Naive thymus-derived CD4-positive, alpha-beta T cell (primary cell): ENCODE results near the gene CCDC112. TPM values are rescaled to one million over a fixed set of nuclear protein-coding genes. Genes with fewer than 3 reads are reported as not detected.

Source experiments
- ATAC-seq: fragments of 150-1000 bp; cut with Tn5 transposase; 2 replicates; pipeline ENCODE4 v1.10.0; 2021; ENCODE audit warnings: mild to moderate bottlenecking, moderate library complexity
- CTCF ChIA-PET: fragments of 350-600 bp; sonication (Branson Sonifier 250); formaldehyde crosslinking; loops from one replicate; lab custom pipeline; 2021; ENCODE audit warnings: antibody characterized with exemption; lab: Charles Lee
- POLR2A ChIA-PET: fragments of 350-600 bp; sonication (Branson Sonifier 250); formaldehyde crosslinking; loops from one replicate; lab custom pipeline; 2021; ENCODE audit warnings: antibody characterized with exemption, inconsistent platforms; lab: Charles Lee
- DNase-seq, 9 donors: peaks; one replicate each; pipeline versions ENCODE4 v3.0.0 to v3.0.0-alpha.2; 2020 to 2022; ENCODE audit warnings: mixed read lengths in 1 of 9
- H3K27ac ChIP-seq: one replicate; pipeline ENCODE4 v1.7.0; 2013; ENCODE audit warnings: mild to moderate bottlenecking, low read depth, low read length, moderate library complexity
- H3K27me3 ChIP-seq, 2 donors: one replicate each; pipeline ENCODE4 v1.7.0; 2013; ENCODE audit warnings: low read length in 2 of 2, mild to moderate bottlenecking in 2 of 2, moderate library complexity in 2 of 2; ENCODE audit not compliant: control insufficient read depth in 2 of 2, insufficient read depth in 2 of 2
- H3K36me3 ChIP-seq, 3 experiments: 1 replicate in 2 of 3; 2 replicates in 1 of 3; pipeline ENCODE4 v1.7.0; 2013; ENCODE audit warnings: low read length in 3 of 3, mild to moderate bottlenecking in 3 of 3, moderate library complexity in 1 of 3; ENCODE audit not compliant: insufficient read depth in 3 of 3, control insufficient read depth in 2 of 3
- H3K4me1 ChIP-seq, 2 donors: one replicate each; pipeline ENCODE4 v1.7.0; 2013; ENCODE audit warnings: low read length in 2 of 2, mild to moderate bottlenecking in 2 of 2, moderate library complexity in 1 of 2; ENCODE audit not compliant: control insufficient read depth in 2 of 2, insufficient read depth in 2 of 2
- H3K4me3 ChIP-seq: 2 replicates; pipeline ENCODE4 v1.7.0; 2013; ENCODE audit warnings: mild to moderate bottlenecking, low read length
- H3K9me3 ChIP-seq, 3 experiments: 1 replicate in 2 of 3; 2 replicates in 1 of 3; pipeline ENCODE4 v1.7.0; 2013; ENCODE audit warnings: low read length in 3 of 3; ENCODE audit not compliant: control insufficient read depth in 2 of 3
- H3K27ac Mint-ChIP-seq, 9 donors: one replicate each; pipeline ENCODE4 v1.8.0; 2020 to 2022; ENCODE audit warnings: mixed read lengths in 9 of 9, mild to moderate bottlenecking in 8 of 9, moderate library complexity in 5 of 9, inconsistent platforms in 2 of 9
- H3K27me3 Mint-ChIP-seq, 5 donors: one replicate each; pipeline ENCODE4 v1.8.0; 2021 to 2022; ENCODE audit warnings: mixed read lengths in 5 of 5, mild to moderate bottlenecking in 1 of 5
- H3K36me3 Mint-ChIP-seq, 5 donors: one replicate each; pipeline ENCODE4 v1.8.0; 2020 to 2022; ENCODE audit warnings: mixed read lengths in 5 of 5, mild to moderate bottlenecking in 3 of 5, inconsistent platforms in 1 of 5
- H3K4me1 Mint-ChIP-seq, 7 donors: one replicate each; pipeline ENCODE4 v1.8.0; 2020 to 2022; ENCODE audit warnings: mixed read lengths in 7 of 7, mild to moderate bottlenecking in 3 of 7, inconsistent platforms in 1 of 7
- H3K4me3 Mint-ChIP-seq, 10 donors: one replicate each; pipeline ENCODE4 v1.8.0; 2020 to 2022; ENCODE audit warnings: mild to moderate bottlenecking in 10 of 10, mixed read lengths in 10 of 10, moderate library complexity in 6 of 10, inconsistent platforms in 2 of 10
- H3K9me3 Mint-ChIP-seq, 11 donors: one replicate each; pipeline ENCODE4 v1.8.0; 2020 to 2022; ENCODE audit warnings: mixed read lengths in 11 of 11, mild to moderate bottlenecking in 4 of 11, inconsistent platforms in 1 of 11, moderate library complexity in 1 of 11
- intact Hi-C, 2 donors: fragments of 100-400 bp; cut with micrococcal nuclease; formaldehyde crosslinking; loops; one replicate each; pipeline ENCODE4 v1.15.1; 2023
- polyA plus RNA-seq, 2 donors: library from polyadenylated mRNA; unstranded; fragments of 300-500 nt; fragmentation: Illumina TruSeq; gene quantifications; one replicate each; pipeline ENCODE4 v1.2.3, GENCODE V29; 2021
- total RNA-seq, 6 experiments: library from RNA in 5 of 6; stranded (reverse) in 5 of 6; gene quantifications; 1 replicate in 5 of 6; 2 replicates in 1 of 6; pipeline ENCODE4 v1.2.3 and lab custom pipeline; 2021 to 2026

CCDC112 gene
- total and polyA plus RNA-seq, 7 experiments from 2014 or later = 0.51 to 8.5 (median 3.6) TPM

- POLR2A ChIA-PET = no interaction called here
- Mint-ChIP-seq H3K9me3 (peaks cover 0 to 3% (median 0%) of the 10 kb centered on the region in 11 donors), H3K36me3 (peaks cover 0 to 27% (median 0%) of the 10 kb centered on the region in 5 donors), H3K27ac (peak overlapping the region in 1 of 9 donors; percentile 1), H3K4me1 (peaks cover 7 to 38% (median 20%) of the 10 kb centered on the region in 7 donors), H3K27me3 (no peaks in the 10 kb centered on the region), H3K4me3 (no peak overlapping the region)
- no peaks in the 10 kb centered on the region for H3K4me1 ChIP-seq
- CTCF ChIA-PET = interaction anchor here (0.7 to 1.3 kb wide), 4 partner anchors 14 to 1634 kb away, joined by 3 to 6 read pairs (median 4); no protein-coding TSS in a partner anchor
- H3K27me3 ChIP-seq = no peaks in the 10 kb centered on the region
- DNase-seq (peak in 6 of 9 donors; percentile 8 to 36 (median 18)), ATAC-seq (peak; percentile 77)
- H3K4me3 ChIP-seq = no peak overlapping the region
- intact Hi-C loops = loop anchor here in 1 of 2 donors (1.0 to 10.0 kb wide), 5 partner anchors 37 to 1634 kb away; no protein-coding TSS in a partner anchor
- H3K36me3 ChIP-seq = peaks cover 0 to 6% (median 0%) of the 10 kb centered on the region in 3 experiments
- H3K27ac ChIP-seq = no peak overlapping the region
- no peaks in the 10 kb centered on the region for H3K9me3 ChIP-seq
Measured at GRCh38 chr5:115246361-115246991, 50.0 kb downstream of the CCDC112 start.

GRCh38 chr5:115243412-115243811, 53.0 kb downstream of the CCDC112 start:
- DNase-seq (no peak), ATAC-seq (no peak)
- H3K36me3 Mint-ChIP-seq = peaks cover 0 to 34% (median 10%) of the 10 kb centered on the region in 5 donors
- H3K27ac Mint-ChIP-seq = no peak overlapping the region
- no peaks in the 10 kb centered on the region for H3K9me3 Mint-ChIP-seq
- intact Hi-C loops = loop anchor here in 1 of 2 donors (10.0 kb wide), 1 partner anchor 1569 kb away; no protein-coding TSS in a partner anchor
- peaks cover 0 to 18% (median 6%) of the 10 kb centered on the region in 7 donors for H3K4me1 Mint-ChIP-seq
- no peak overlapping the region for H3K4me3 ChIP-seq
- peaks cover 0 to 28% (median 8%) of the 10 kb centered on the region in 3 experiments for H3K36me3 ChIP-seq
- no peak overlapping the region for H3K27ac ChIP-seq
- no peaks in the 10 kb centered on the region for H3K9me3 ChIP-seq
- ChIA-PET POLR2A (no interaction called here), CTCF (interaction anchor here (0.6 kb wide), 1 partner anchor 27 kb away, joined by 7 read pairs; no protein-coding TSS in a partner anchor)
- no peaks in the 10 kb centered on the region for H3K27me3 Mint-ChIP-seq
- H3K4me3 Mint-ChIP-seq = no peak overlapping the region
- H3K27me3 ChIP-seq = no peaks in the 10 kb centered on the region
- no peaks in the 10 kb centered on the region for H3K4me1 ChIP-seq

DNA sequence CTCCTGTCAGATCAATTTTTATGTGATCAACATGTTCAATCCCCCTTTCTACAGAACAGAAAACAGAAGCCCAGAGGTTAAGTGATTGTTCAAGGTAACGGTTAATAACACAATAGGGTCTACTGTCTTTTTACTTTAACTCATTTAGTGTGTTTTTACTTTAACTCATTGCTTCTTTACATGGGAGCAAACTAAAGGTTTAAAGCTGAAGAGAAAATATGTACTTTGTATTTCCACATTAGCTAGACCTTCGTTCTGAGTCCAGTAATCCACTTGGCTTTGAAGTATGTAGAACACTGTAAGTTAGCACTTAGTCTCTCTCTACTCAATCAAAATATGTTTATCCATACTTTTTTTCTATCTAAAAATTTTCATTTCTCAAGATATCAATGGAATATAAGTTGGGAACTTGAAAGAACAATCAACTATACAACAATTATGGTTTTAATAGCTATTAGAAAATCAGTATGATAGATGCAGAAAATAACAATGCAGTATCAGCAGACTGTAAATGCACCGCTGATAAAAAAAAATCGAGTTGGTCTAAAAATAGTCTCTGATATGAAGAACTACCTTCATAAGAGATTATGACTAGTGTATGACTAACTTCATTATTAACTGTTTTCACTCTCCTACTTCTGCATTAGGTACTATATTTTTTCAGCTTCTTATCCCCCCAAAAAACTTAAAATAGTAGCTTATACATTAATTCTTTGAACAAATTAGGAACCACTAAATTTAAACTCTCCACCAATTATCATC, 54.4 kb downstream of the CCDC112 start:
- no peaks in the 10 kb centered on the region for H3K4me1 ChIP-seq
- no peak overlapping the region for H3K27ac ChIP-seq
- peaks cover 0 to 18% (median 6%) of the 10 kb centered on the region in 7 donors for H3K4me1 Mint-ChIP-seq
- no peak overlapping the region for H3K4me3 Mint-ChIP-seq
- H3K36me3 Mint-ChIP-seq = peaks cover 4 to 39% (median 20%) of the 10 kb centered on the region in 5 donors
- ChIA-PET POLR2A (no interaction called here), CTCF (no interaction called here)
- H3K36me3 ChIP-seq = peaks cover 5 to 28% (median 12%) of the 10 kb centered on the region in 3 experiments
- ATAC-seq (no peak), DNase-seq (no peak)
- intact Hi-C loops = loop anchor here in 1 of 2 donors (10.0 kb wide), 1 partner anchor 1567 kb away; no protein-coding TSS in a partner anchor
- no peaks in the 10 kb centered on the region for H3K9me3 ChIP-seq
- no peaks in the 10 kb centered on the region for H3K9me3 Mint-ChIP-seq
- H3K27me3 Mint-ChIP-seq = no peaks in the 10 kb centered on the region
- H3K4me3 ChIP-seq = no peak overlapping the region
- H3K27ac Mint-ChIP-seq = no peak overlapping the region
- no peaks in the 10 kb centered on the region for H3K27me3 ChIP-seq

DNA sequence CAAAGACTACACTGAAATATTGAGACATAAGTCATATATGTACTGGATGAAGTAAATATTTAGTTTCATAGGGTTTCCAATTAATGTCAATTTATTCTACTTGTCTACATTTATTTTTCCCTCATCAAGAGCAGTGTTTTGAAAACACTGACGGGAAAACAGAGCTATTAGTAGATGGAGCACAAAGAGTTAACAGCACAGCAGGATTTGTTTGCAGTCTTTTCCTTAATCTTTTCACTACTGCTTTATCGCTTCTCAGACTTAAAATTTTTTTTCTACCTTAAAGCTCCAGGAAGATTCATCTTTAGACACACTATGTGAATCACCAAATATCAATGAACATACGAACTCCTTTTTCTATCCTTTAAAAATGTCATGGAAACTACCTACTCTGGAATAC, 59.4 kb downstream of the CCDC112 start:
- H3K27ac Mint-ChIP-seq = no peak overlapping the region
- intact Hi-C loops = no loop called here
- POLR2A ChIA-PET = no interaction called here
- H3K27ac ChIP-seq = no peak overlapping the region
- no peaks in the 10 kb centered on the region for H3K27me3 Mint-ChIP-seq
- H3K4me3 Mint-ChIP-seq = no peak overlapping the region
- CTCF ChIA-PET = no interaction called here
- H3K4me3 ChIP-seq = no peak overlapping the region
- DNase-seq (no peak), ATAC-seq (no peak)
- H3K4me1 ChIP-seq = no peaks in the 10 kb centered on the region
- no peaks in the 10 kb centered on the region for H3K27me3 ChIP-seq
- H3K36me3 ChIP-seq = peaks cover 5 to 25% (median 12%) of the 10 kb centered on the region in 3 experiments
- H3K36me3 Mint-ChIP-seq = peaks cover 5 to 76% (median 40%) of the 10 kb centered on the region in 5 donors
- H3K4me1 Mint-ChIP-seq = peaks cover 0 to 5% (median 0%) of the 10 kb centered on the region in 7 donors
- H3K9me3 Mint-ChIP-seq = no peaks in the 10 kb centered on the region
- no peaks in the 10 kb centered on the region for H3K9me3 ChIP-seq

- Histone ChIP-seq H3K9me3 (no peaks in the 10 kb centered on the region), H3K4me1 (no peaks in the 10 kb centered on the region), H3K27me3 (no peaks in the 10 kb centered on the region), H3K36me3 (peaks cover 5 to 25% (median 12%) of the 10 kb centered on the region in 3 experiments), H3K4me3 (no peak overlapping the region), H3K27ac (no peak overlapping the region)
- ChIA-PET CTCF (no interaction called here), POLR2A (no interaction called here)
- ATAC-seq (no peak), DNase-seq (no peak)
- no peaks in the 10 kb centered on the region for H3K27me3 Mint-ChIP-seq
- H3K4me3 Mint-ChIP-seq = no peak overlapping the region
- H3K36me3 Mint-ChIP-seq = peaks cover 5 to 76% (median 39%) of the 10 kb centered on the region in 5 donors
- H3K27ac Mint-ChIP-seq = no peak overlapping the region
- H3K9me3 Mint-ChIP-seq = no peaks in the 10 kb centered on the region
- H3K4me1 Mint-ChIP-seq = peaks cover 0 to 5% (median 0%) of the 10 kb centered on the region in 7 donors
- intact Hi-C loops = no loop called here
Measured at GRCh38 chr5:115236599-115236998, 59.9 kb downstream of the CCDC112 start.

DNA sequence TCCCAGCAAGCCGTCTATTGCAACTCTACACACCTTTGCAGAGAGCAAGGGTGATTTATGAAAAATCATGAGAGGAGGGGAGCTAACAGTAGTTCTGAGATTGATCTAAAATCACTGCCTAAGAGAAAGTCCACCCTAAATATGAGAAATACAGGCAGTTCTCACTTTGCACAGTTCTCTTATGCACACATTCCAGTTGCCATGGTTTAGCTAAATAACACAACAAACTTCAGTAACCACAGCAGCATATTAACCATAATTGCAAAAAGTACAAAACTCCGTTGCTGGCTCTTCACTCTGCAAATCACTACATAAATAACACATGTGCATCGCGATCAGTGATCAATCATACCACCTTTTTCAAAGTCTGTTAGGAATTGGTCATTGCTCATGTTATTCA, 64.9 kb downstream of the CCDC112 start:
- H3K9me3 Mint-ChIP-seq = no peaks in the 10 kb centered on the region
- no peak for ATAC-seq
- Histone ChIP-seq H3K4me3 (no peak overlapping the region), H3K36me3 (peaks cover 0 to 19% (median 11%) of the 10 kb centered on the region in 3 experiments), H3K9me3 (no peaks in the 10 kb centered on the region), H3K4me1 (no peaks in the 10 kb centered on the region), H3K27ac (no peak overlapping the region), H3K27me3 (no peaks in the 10 kb centered on the region)
- intact Hi-C loops = no loop called here
- ChIA-PET CTCF (no interaction called here), POLR2A (no interaction called here)
- H3K27me3 Mint-ChIP-seq = no peaks in the 10 kb centered on the region
- peaks cover 16 to 79% (median 57%) of the 10 kb centered on the region in 5 donors for H3K36me3 Mint-ChIP-seq
- H3K4me1 Mint-ChIP-seq = peaks cover 0 to 8% (median 0%) of the 10 kb centered on the region in 7 donors
- no peak for DNase-seq
- H3K4me3 Mint-ChIP-seq = no peak overlapping the region
- H3K27ac Mint-ChIP-seq = no peak overlapping the region
